NB4 (cell line): ENCODE data around the gene LEMD1.

ENCODE experiments used
- CTCF ChIP-seq: IDR thresholded peaks from one replicate; pipeline ENCODE4 v1.5.1; 2012; ENCODE audit warnings: low read depth, low read length
- MAX ChIP-seq: IDR thresholded peaks from 2 replicates; pipeline ENCODE4 v1.6.1; 2011; ENCODE audit warnings: low read depth, low read length
- MYC ChIP-seq: IDR thresholded peaks from 2 replicates; pipeline ENCODE4 v1.6.1; 2011; ENCODE audit warnings: low read depth, low read length
- POLR2A ChIP-seq: IDR thresholded peaks from 2 replicates; pipeline ENCODE4 v1.6.1; 2011; ENCODE audit warnings: mild to moderate bottlenecking; ENCODE audit not compliant: insufficient read length; ENCODE audit errors: extremely low read depth

GRCh38 chr1:205344066-205344928 is 77.6 kb downstream of the LEMD1 start:
- TF ChIP-seq CTCF (no peak), POLR2A (no peak), MAX (no peak), MYC (no peak)
